HG03108 (cell line): Measurements from ENCODE around the gene C18orf32.
"Not testable (repeated sequence)": the region's sequence is repeated elsewhere in the genome, so short reads cannot be mapped to it uniquely, and the experiment has no call there.

Source experiments
- ATAC-seq: cut with Tn5 transposase; IDR thresholded peaks from one replicate; pipeline ENCODE4 v1.9.1; 2021; ENCODE audit warnings: moderate library complexity; ENCODE audit not compliant: unreplicated experiment

Gene C18orf32

GRCh38 chr18:49486953-49487710 is at the start of gene C18orf32:
C18orf32 (minus strand) TSS chr18:49487234; CDS start chr18:49483748, 3,486 bp downstream.
- ATAC-seq, result peak; percentile 98

- no peak for ATAC-seq
Measured at GRCh38 chr18:49534846-49535601, 48.0 kb upstream of the C18orf32 start.

- no peak for ATAC-seq
Measured at GRCh38 chr18:49531678-49532153, 44.7 kb upstream of the C18orf32 start.

GRCh38 chr18:49529596-49529995 is 42.6 kb upstream of the C18orf32 start:
- ATAC-seq, result no peak

GRCh38 chr18:49527631-49528327 is 40.7 kb upstream of the C18orf32 start:
- no peak for ATAC-seq

GRCh38 chr18:49525981-49526380 is 38.9 kb upstream of the C18orf32 start:
- no peak for ATAC-seq

GRCh38 chr18:49524951-49525350 is 37.9 kb upstream of the C18orf32 start:
- ATAC-seq, result no peak

GRCh38 chr18:49524349-49524748 is 37.3 kb upstream of the C18orf32 start:
- ATAC-seq, result no peak

GRCh38 chr18:49523580-49524093 is 36.6 kb upstream of the C18orf32 start:
- not testable (repeated sequence) for ATAC-seq

- no peak for ATAC-seq
Measured at GRCh38 chr18:49521216-49521835, 34.3 kb upstream of the C18orf32 start.

- no peak for ATAC-seq
Measured at GRCh38 chr18:49520661-49521145, 33.7 kb upstream of the C18orf32 start.

GRCh38 chr18:49519101-49519971 is 32.3 kb upstream of the C18orf32 start:
- ATAC-seq, result no peak

GRCh38 chr18:49517483-49517882 is 30.4 kb upstream of the C18orf32 start:
- ATAC-seq, result no peak

- ATAC-seq, result no peak
Measured at GRCh38 chr18:49515516-49515915, 28.5 kb upstream of the C18orf32 start.

- not testable (repeated sequence) for ATAC-seq
Measured at GRCh38 chr18:49515003-49515402, 28.0 kb upstream of the C18orf32 start.

- ATAC-seq, result no peak
Measured at GRCh38 chr18:49514577-49514976, 27.5 kb upstream of the C18orf32 start.

- ATAC-seq, result not testable (repeated sequence)
Measured at GRCh38 chr18:49512876-49513275, 25.8 kb upstream of the C18orf32 start.

- ATAC-seq, result no peak
Measured at GRCh38 chr18:49510393-49511115, 23.5 kb upstream of the C18orf32 start.

GRCh38 chr18:49506438-49506837 is 19.4 kb upstream of the C18orf32 start:
- ATAC-seq, result not testable (repeated sequence)
